ENCODE measurements around the gene SPATA6L.

DNA sequence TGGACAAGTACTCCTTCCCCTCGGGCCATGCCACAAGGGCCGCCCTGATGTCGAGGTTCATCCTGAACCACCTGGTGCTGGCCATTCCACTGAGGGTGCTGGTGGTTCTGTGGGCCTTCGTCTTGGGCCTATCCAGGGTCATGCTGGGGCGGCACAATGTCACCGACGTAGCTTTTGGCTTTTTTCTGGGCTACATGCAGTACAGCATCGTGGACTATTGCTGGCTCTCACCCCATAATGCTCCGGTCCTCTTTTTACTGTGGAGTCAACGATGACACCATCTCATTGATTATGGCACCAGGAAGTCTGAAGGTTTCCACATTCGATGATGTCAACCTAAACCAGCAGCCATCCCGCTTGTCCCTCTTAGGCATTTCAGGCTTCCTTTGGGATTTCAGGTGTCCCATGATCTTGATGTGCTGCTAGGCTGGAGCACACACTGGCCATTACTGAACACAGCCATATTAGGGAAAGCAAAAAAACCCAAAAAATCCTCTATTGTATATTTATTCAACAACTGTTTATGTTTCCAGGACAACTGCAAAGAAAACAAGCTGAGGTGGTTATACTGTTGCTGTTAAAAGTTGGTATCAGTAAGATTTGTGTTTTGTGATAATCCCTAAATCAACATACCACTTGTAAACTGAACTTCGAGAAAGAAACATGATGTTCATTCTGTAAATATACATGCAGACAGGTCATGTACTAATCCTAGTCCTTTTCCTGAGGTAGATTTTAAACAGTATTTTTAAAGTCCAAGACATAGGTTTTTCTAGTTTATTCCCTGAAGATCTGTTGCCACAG, 3.1 kb downstream of the SPATA6L start:
- TF ChIP-seq HNF4G (IDR thresholded peaks at IDR 0.05), result no peak
- TF ChIP-seq, protein P1, sequence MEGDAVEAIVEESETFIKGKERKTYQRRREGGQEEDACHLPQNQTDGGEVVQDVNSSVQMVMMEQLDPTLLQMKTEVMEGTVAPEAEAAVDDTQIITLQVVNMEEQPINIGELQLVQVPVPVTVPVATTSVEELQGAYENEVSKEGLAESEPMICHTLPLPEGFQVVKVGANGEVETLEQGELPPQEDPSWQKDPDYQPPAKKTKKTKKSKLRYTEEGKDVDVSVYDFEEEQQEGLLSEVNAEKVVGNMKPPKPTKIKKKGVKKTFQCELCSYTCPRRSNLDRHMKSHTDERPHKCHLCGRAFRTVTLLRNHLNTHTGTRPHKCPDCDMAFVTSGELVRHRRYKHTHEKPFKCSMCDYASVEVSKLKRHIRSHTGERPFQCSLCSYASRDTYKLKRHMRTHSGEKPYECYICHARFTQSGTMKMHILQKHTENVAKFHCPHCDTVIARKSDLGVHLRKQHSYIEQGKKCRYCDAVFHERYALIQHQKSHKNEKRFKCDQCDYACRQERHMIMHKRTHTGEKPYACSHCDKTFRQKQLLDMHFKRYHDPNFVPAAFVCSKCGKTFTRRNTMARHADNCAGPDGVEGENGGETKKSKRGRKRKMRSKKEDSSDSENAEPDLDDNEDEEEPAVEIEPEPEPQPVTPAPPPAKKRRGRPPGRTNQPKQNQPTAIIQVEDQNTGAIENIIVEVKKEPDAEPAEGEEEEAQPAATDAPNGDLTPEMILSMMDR (IDR thresholded peaks at IDR 0.05; ENCODE audit: low read depth, low read length, missing input control), result no peak
- TF ChIP-seq, protein P2, sequence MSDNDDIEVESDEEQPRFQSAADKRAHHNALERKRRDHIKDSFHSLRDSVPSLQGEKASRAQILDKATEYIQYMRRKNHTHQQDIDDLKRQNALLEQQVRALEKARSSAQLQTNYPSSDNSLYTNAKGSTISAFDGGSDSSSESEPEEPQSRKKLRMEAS (IDR thresholded peaks at IDR 0.05), result peak; percentile 62
- TF ChIP-seq, protein P3, sequence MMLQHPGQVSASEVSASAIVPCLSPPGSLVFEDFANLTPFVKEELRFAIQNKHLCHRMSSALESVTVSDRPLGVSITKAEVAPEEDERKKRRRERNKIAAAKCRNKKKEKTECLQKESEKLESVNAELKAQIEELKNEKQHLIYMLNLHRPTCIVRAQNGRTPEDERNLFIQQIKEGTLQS (IDR thresholded peaks at IDR 0.05), result peak; percentile 50
- TF ChIP-seq, protein P4, sequence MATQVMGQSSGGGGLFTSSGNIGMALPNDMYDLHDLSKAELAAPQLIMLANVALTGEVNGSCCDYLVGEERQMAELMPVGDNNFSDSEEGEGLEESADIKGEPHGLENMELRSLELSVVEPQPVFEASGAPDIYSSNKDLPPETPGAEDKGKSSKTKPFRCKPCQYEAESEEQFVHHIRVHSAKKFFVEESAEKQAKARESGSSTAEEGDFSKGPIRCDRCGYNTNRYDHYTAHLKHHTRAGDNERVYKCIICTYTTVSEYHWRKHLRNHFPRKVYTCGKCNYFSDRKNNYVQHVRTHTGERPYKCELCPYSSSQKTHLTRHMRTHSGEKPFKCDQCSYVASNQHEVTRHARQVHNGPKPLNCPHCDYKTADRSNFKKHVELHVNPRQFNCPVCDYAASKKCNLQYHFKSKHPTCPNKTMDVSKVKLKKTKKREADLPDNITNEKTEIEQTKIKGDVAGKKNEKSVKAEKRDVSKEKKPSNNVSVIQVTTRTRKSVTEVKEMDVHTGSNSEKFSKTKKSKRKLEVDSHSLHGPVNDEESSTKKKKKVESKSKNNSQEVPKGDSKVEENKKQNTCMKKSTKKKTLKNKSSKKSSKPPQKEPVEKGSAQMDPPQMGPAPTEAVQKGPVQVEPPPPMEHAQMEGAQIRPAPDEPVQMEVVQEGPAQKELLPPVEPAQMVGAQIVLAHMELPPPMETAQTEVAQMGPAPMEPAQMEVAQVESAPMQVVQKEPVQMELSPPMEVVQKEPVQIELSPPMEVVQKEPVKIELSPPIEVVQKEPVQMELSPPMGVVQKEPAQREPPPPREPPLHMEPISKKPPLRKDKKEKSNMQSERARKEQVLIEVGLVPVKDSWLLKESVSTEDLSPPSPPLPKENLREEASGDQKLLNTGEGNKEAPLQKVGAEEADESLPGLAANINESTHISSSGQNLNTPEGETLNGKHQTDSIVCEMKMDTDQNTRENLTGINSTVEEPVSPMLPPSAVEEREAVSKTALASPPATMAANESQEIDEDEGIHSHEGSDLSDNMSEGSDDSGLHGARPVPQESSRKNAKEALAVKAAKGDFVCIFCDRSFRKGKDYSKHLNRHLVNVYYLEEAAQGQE (IDR thresholded peaks at IDR 0.05), result peak; percentile 66
- TF ChIP-seq, protein P5, sequence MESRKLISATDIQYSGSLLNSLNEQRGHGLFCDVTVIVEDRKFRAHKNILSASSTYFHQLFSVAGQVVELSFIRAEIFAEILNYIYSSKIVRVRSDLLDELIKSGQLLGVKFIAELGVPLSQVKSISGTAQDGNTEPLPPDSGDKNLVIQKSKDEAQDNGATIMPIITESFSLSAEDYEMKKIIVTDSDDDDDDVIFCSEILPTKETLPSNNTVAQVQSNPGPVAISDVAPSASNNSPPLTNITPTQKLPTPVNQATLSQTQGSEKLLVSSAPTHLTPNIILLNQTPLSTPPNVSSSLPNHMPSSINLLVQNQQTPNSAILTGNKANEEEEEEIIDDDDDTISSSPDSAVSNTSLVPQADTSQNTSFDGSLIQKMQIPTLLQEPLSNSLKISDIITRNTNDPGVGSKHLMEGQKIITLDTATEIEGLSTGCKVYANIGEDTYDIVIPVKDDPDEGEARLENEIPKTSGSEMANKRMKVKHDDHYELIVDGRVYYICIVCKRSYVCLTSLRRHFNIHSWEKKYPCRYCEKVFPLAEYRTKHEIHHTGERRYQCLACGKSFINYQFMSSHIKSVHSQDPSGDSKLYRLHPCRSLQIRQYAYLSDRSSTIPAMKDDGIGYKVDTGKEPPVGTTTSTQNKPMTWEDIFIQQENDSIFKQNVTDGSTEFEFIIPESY (IDR thresholded peaks at IDR 0.05), result no peak

Measured in liver (tissue), 3 donors.